GM23248 (cell line): ENCODE results near the gene RUNX1. TPM values are rescaled to one million over a fixed set of nuclear protein-coding genes. Genes with fewer than 3 reads are reported as not detected.

Experiments used
- DNase-seq: peaks from one replicate; pipeline ENCODE4 v3.0.0-alpha.2; 2015
- H2AFZ ChIP-seq: fragments of 200-600 bp; sonication (generic); 2 replicates; pipeline ENCODE4 v1.6.1; 2016; ENCODE audit warnings: antibody characterized with exemption
- H3F3A ChIP-seq: fragments of 200-600 bp; sonication (generic); 2 replicates; pipeline ENCODE4 v1.6.1; 2016; ENCODE audit warnings: mild to moderate bottlenecking, antibody characterized with exemption, mixed run types; ENCODE audit not compliant: insufficient read depth
- H3K27ac ChIP-seq: fragments of 200-600 bp; sonication (generic); 2 replicates; pipeline ENCODE4 v1.5.1; 2016; ENCODE audit warnings: mild to moderate bottlenecking
- H3K27me3 ChIP-seq: fragments of 200-600 bp; sonication (generic); replicated peaks from 2 replicates; pipeline ENCODE4 v1.6.1; 2016; ENCODE audit warnings: mild to moderate bottlenecking; ENCODE audit not compliant: insufficient read depth
- H3K36me3 ChIP-seq: fragments of 200-600 bp; sonication (generic); 2 replicates; pipeline ENCODE4 v1.6.1; 2016; ENCODE audit warnings: low read depth, mild to moderate bottlenecking
- H3K4me1 ChIP-seq: fragments of 200-600 bp; sonication (generic); 2 replicates; pipeline ENCODE4 v1.6.1; 2016; ENCODE audit warnings: mild to moderate bottlenecking; ENCODE audit not compliant: insufficient read depth
- H3K4me2 ChIP-seq: fragments of 200-600 bp; sonication (generic); one replicate; pipeline ENCODE4 v1.6.1; 2016; ENCODE audit warnings: mild to moderate bottlenecking; ENCODE audit not compliant: unreplicated experiment
- H3K4me3 ChIP-seq: fragments of 200-600 bp; sonication (generic); 2 replicates; pipeline ENCODE4 v1.5.1; 2016; ENCODE audit warnings: mild to moderate bottlenecking
- H3K79me2 ChIP-seq: fragments of 200-600 bp; sonication (generic); 2 replicates; pipeline ENCODE4 v1.6.1; 2016; ENCODE audit warnings: mild to moderate bottlenecking; ENCODE audit not compliant: insufficient read depth
- H3K9ac ChIP-seq: fragments of 200-600 bp; sonication (generic); 2 replicates; pipeline ENCODE4 v1.6.1; 2016; ENCODE audit warnings: mild to moderate bottlenecking
- H3K9me2 ChIP-seq: fragments of 200-600 bp; sonication (generic); 2 replicates; pipeline ENCODE4 v1.6.1; 2016; ENCODE audit warnings: mixed run types, mild to moderate bottlenecking, moderate library complexity; ENCODE audit not compliant: insufficient read depth
- H3K9me3 ChIP-seq: fragments of 200-600 bp; sonication (generic); one replicate; pipeline ENCODE4 v1.6.1; 2017; ENCODE audit warnings: low read depth
- H4K20me1 ChIP-seq: fragments of 200-600 bp; sonication (generic); 2 replicates; pipeline ENCODE4 v1.6.0; 2016; ENCODE audit not compliant: insufficient read depth
- EZH2 ChIP-seq: fragments of 200-600 bp; sonication (generic); IDR thresholded peaks from 2 replicates; pipeline ENCODE4 v1.6.1; 2018; ENCODE audit warnings: antibody characterized with exemption, mild to moderate bottlenecking; ENCODE audit not compliant: insufficient read depth, poor library complexity, severe bottlenecking
- EZH2phosphoT487 ChIP-seq: fragments of 200-600 bp; sonication (generic); IDR thresholded peaks from 2 replicates; pipeline ENCODE4 v1.6.1; 2018; ENCODE audit warnings: antibody characterized with exemption, moderate library complexity, mild to moderate bottlenecking, low read depth; ENCODE audit not compliant: insufficient read depth
- WGBS, 2 experiments: methylation state at CpG; one replicate each; pipeline ENCODE4 v1.1.6; 2015 to 2017; ENCODE audit warnings: low lambda C conversion rate in 2 of 2, low coverage in 1 of 2; ENCODE audit errors: missing lambda C conversion rate in 2 of 2; 5-methylcytosine and 5-hydroxymethylcytosine counted together
- in situ Hi-C: fragments of 300-500 bp; cut with MboI; formaldehyde crosslinking; loops from 2 replicates; pipeline ENCODE4 v1.15.0; 2020
- polyA plus RNA-seq: library from polyadenylated mRNA; unstranded; fragments of >200 nt; fragmentation: Nextera tagmentation; extraction: Ambion mirVana; gene quantifications from 2 replicates; pipeline ENCODE4 v1.2.1, GENCODE V29; 2016
- total RNA-seq: library from RNA; depleted of rRNA; stranded (reverse); fragments of >200 nt; shearing (Covaris generic); gene quantifications from 2 replicates; pipeline ENCODE4 v1.2.3, GENCODE V29; 2014

Gene RUNX1
- total and polyA plus RNA-seq, 2 experiments from 2014 or later, result 21.3 to 32.6 TPM

DNA sequence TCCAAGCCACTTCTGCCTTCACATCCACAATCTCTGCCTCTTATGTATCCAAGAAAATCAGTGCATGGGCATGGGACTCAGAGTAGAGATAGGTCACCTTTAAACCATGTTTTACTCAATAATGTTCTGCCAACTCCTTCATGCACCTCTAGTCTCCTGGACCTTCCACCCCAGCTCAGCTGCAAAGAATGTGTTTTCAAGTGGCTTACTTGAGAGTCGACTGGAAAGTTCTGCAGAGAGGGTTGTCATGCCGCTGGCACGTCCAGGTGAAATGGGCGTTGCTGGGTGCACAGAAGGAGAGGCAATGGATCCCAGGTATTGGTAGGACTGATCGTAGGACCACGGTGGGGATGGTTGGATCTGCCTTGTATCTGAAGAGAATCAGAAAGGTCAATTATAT, 250.0 kb downstream of the RUNX1 start:
- WGBS, 2 experiments, result 98% methylated on average over 6 of the region's 6 CpGs
- H3K4me2 ChIP-seq, result no peak overlapping the region
- no peak overlapping the region for H3K9ac ChIP-seq
- TF ChIP-seq EZH2 (no peak), EZH2phosphoT487 (no peak)
- peaks cover 68% of the 10 kb centered on the region for H3K79me2 ChIP-seq
- no peaks in the 10 kb centered on the region for H3K9me3 ChIP-seq
- no peaks in the 10 kb centered on the region for H3K27me3 ChIP-seq
- peaks cover 93% of the 10 kb centered on the region for H3F3A ChIP-seq
- no peaks in the 10 kb centered on the region for H4K20me1 ChIP-seq
- H3K36me3 ChIP-seq, result peaks cover 69% of the 10 kb centered on the region
- no peak overlapping the region for H3K4me3 ChIP-seq
- in situ Hi-C loops, result no loop called here
- peaks cover 71% of the 10 kb centered on the region for H3K4me1 ChIP-seq
- no peaks in the 10 kb centered on the region for H3K9me2 ChIP-seq
- no peak overlapping the region; the same call in 1 of the 2 replicates for H3K27ac ChIP-seq
- no peak for DNase-seq
- no peak overlapping the region for H2AFZ ChIP-seq

DNA sequence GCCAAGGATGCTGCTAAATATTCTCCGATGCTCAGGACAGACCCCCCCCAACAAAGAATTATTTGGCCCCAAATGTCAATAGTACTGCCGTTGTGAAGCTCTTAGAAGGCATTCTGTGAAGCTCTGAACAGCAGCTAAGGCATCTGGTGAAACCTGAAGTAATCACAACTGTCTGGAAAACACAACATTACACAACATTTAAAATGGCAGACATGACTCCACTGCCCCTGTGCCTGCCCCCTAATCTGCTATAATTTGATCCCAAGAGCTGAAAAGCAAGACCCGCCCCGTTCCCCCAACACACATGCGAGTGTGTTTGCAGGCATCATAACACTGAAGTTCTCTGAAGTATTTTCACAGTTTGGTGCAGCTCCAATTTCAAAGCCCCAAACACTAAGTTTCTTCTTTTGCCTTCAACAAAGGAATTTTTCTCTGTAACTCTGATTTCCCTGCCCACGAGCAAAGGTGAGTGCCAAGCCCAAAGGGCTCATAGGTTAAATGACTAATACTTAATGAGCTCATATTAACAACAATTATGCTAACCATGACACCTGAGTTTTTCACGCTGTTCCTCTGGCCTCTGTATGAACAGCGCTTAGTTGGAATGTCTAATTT, 251.1 kb downstream of the RUNX1 start:
- no peak overlapping the region for H3K4me3 ChIP-seq
- H3K9ac ChIP-seq, result no peak overlapping the region
- peaks cover 86% of the 10 kb centered on the region for H3F3A ChIP-seq
- WGBS, 2 experiments, result 97 to 98% methylated on average over 8 of the region's 8 CpGs
- no peaks in the 10 kb centered on the region for H3K9me2 ChIP-seq
- H3K79me2 ChIP-seq, result peaks cover 62% of the 10 kb centered on the region
- H3K9me3 ChIP-seq, result no peaks in the 10 kb centered on the region
- no peak overlapping the region for H3K4me2 ChIP-seq
- H3K36me3 ChIP-seq, result peaks cover 62% of the 10 kb centered on the region
- in situ Hi-C loops, result no loop called here
- no peaks in the 10 kb centered on the region for H3K27me3 ChIP-seq
- H3K4me1 ChIP-seq, result peaks cover 72% of the 10 kb centered on the region
- H2AFZ ChIP-seq, result no peak overlapping the region
- TF ChIP-seq EZH2 (no peak), EZH2phosphoT487 (no peak)
- DNase-seq, result no peak
- H3K27ac ChIP-seq, result peak overlapping the region; percentile 97
- no peaks in the 10 kb centered on the region for H4K20me1 ChIP-seq

DNA sequence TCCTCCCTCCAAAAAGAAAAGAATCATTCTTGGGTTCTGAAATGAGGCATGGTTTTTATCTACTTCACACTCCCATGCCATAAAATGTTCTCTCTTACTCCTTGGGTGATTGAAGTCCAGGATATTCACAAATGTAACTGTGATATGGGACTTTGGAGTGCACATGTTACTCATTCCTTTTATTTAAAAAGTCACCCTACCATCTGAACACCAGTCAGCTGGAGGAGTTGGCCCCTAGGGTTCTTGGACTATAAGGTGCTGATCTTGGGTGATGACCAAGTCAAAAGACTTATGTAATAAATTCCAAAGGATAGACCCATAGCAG, 251.9 kb downstream of the RUNX1 start:
- Histone ChIP-seq H3K4me2 (peak overlapping the region; percentile 60), H3K4me3 (no peak overlapping the region), H3F3A (peaks cover 77% of the 10 kb centered on the region), H3K9me2 (no peaks in the 10 kb centered on the region), H3K4me1 (peaks cover 64% of the 10 kb centered on the region), H3K9me3 (no peaks in the 10 kb centered on the region), H4K20me1 (no peaks in the 10 kb centered on the region), H3K27ac (peak overlapping the region; percentile 97), H3K27me3 (no peaks in the 10 kb centered on the region), H3K9ac (peak overlapping the region; percentile 77; the same call in 1 of the 2 replicates), H3K36me3 (peaks cover 59% of the 10 kb centered on the region), H2AFZ (no peak overlapping the region), H3K79me2 (peaks cover 53% of the 10 kb centered on the region)
- no peak for DNase-seq
- in situ Hi-C loops, result no loop called here
- no peak for TF ChIP-seq EZH2
- no peak for TF ChIP-seq EZH2phosphoT487

DNA sequence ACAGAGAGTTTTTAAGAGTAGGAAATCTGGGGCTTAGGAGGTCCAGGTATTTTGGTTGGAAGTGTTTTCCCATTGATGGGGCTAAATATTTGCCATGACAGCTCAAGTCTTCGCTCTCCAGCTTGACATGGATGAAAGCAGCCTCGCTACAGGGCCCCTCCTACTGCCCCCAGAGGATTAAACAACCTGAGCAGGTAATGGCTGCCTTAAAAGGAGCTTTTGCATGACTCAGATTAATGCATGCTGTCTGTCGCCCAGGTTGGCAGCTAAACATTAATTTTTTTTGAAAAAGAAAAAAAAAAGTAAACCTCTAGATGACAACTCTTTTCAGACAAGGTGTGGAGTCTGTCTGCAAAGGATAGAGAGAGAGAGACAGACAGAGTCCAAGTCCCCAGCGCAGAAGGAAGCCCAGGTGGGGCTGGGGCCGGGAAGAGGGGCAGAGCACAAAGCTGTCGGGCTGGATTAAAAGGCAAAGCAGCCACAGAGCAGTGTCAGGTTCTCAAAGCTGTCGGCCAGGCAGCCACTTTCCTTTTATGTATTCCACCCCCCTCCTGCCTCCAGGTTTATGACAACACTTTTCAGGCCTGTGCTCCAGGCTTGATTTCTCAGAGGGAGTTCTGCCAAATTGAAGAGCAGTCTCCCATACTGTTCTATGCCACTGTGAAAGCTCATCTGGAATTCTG, 252.4 kb downstream of the RUNX1 start:
- DNase-seq, result peak; percentile 45
- no peak for TF ChIP-seq EZH2
- TF ChIP-seq EZH2phosphoT487, result no peak
- no peaks in the 10 kb centered on the region for H3K27me3 ChIP-seq
- H3K4me3 ChIP-seq, result no peak overlapping the region
- peaks cover 48% of the 10 kb centered on the region for H3K79me2 ChIP-seq
- peaks cover 54% of the 10 kb centered on the region for H3K36me3 ChIP-seq
- no peaks in the 10 kb centered on the region for H3K9me2 ChIP-seq
- peak overlapping the region; percentile 77 for H3K9ac ChIP-seq
- H3K9me3 ChIP-seq, result no peaks in the 10 kb centered on the region
- peak overlapping the region; percentile 97 for H3K27ac ChIP-seq
- no peak overlapping the region for H2AFZ ChIP-seq
- no peaks in the 10 kb centered on the region for H4K20me1 ChIP-seq
- peaks cover 72% of the 10 kb centered on the region for H3F3A ChIP-seq
- in situ Hi-C loops, result no loop called here
- peaks cover 59% of the 10 kb centered on the region for H3K4me1 ChIP-seq
- peak overlapping the region; percentile 60 for H3K4me2 ChIP-seq
- WGBS, 2 experiments, result 78 to 89% methylated on average over 7 of the region's 7 CpGs
